ENCODE data around the gene SURF4.
A peak's percentile ranks its signal among the peaks of the same experiment; 100 is the strongest.

SURF4 gene

GRCh38 chr9:133352635-133353340, 23.1 kb downstream of the SURF4 start:
- 0 out of 2 replicates have a peak overlapping the region, but pooled peaks have one; percentile 2 for H3K27ac ChIP-seq (replicated peaks)
- TF ChIP-seq, protein P1, sequence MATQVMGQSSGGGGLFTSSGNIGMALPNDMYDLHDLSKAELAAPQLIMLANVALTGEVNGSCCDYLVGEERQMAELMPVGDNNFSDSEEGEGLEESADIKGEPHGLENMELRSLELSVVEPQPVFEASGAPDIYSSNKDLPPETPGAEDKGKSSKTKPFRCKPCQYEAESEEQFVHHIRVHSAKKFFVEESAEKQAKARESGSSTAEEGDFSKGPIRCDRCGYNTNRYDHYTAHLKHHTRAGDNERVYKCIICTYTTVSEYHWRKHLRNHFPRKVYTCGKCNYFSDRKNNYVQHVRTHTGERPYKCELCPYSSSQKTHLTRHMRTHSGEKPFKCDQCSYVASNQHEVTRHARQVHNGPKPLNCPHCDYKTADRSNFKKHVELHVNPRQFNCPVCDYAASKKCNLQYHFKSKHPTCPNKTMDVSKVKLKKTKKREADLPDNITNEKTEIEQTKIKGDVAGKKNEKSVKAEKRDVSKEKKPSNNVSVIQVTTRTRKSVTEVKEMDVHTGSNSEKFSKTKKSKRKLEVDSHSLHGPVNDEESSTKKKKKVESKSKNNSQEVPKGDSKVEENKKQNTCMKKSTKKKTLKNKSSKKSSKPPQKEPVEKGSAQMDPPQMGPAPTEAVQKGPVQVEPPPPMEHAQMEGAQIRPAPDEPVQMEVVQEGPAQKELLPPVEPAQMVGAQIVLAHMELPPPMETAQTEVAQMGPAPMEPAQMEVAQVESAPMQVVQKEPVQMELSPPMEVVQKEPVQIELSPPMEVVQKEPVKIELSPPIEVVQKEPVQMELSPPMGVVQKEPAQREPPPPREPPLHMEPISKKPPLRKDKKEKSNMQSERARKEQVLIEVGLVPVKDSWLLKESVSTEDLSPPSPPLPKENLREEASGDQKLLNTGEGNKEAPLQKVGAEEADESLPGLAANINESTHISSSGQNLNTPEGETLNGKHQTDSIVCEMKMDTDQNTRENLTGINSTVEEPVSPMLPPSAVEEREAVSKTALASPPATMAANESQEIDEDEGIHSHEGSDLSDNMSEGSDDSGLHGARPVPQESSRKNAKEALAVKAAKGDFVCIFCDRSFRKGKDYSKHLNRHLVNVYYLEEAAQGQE (IDR thresholded peaks at IDR 0.05; ENCODE audit: insufficient replicate concordance, low read depth) = no peak
- H3K27me3 ChIP-seq (ENCODE audit: insufficient read depth, poor library complexity, severe bottlenecking) = no peaks in the 10 kb centered on the region
- DNase-seq (ENCODE audit: low read depth in 1 of 2, low spot score in 1 of 2) = no peak
- no peak overlapping the region for H3K4me3 ChIP-seq (replicated peaks; ENCODE audit: insufficient read depth, low read length)

GRCh38 chr9:133351908-133352634, 23.8 kb downstream of the SURF4 start:
- TF ChIP-seq SPI1 (IDR thresholded peaks at IDR 0.05; ENCODE audit: borderline replicate concordance, low read depth) (no peak), GABPA (IDR thresholded peaks at IDR 0.05; ENCODE audit: low read depth) (no peak), CTCF (IDR thresholded peaks at IDR 0.05; ENCODE audit: insufficient read depth, low read length) (peak; percentile 88), POLR2AphosphoS5 (IDR thresholded peaks at IDR 0.05; ENCODE audit: low read depth) (peak; percentile 88)
- TF ChIP-seq, protein P1 (IDR thresholded peaks at IDR 0.05; ENCODE audit: insufficient replicate concordance, low read depth) = no peak
- H3K27ac ChIP-seq (replicated peaks) = no peak overlapping the region
- no peaks in the 10 kb centered on the region for H3K27me3 ChIP-seq (ENCODE audit: insufficient read depth, poor library complexity, severe bottlenecking)
- H3K4me3 ChIP-seq (replicated peaks; ENCODE audit: insufficient read depth, low read length) = no peak overlapping the region
- DNase-seq (ENCODE audit: low read depth in 1 of 2, low spot score in 1 of 2) = peak in 1 of 2 experiments; percentile 83

- Histone ChIP-seq H3K27ac (replicated peaks) (no peak overlapping the region), H3K4me3 (replicated peaks; ENCODE audit: insufficient read depth, low read length) (no peak overlapping the region), H3K27me3 (ENCODE audit: insufficient read depth, poor library complexity, severe bottlenecking) (no peaks in the 10 kb centered on the region)
- DNase-seq (ENCODE audit: low read depth in 1 of 2, low spot score in 1 of 2) = no peak
- no peak for TF ChIP-seq GABPA (IDR thresholded peaks at IDR 0.05; ENCODE audit: low read depth)
- TF ChIP-seq, protein P1 (IDR thresholded peaks at IDR 0.05; ENCODE audit: insufficient replicate concordance, low read depth) = no peak
- TF ChIP-seq SPI1 (IDR thresholded peaks at IDR 0.05; ENCODE audit: borderline replicate concordance, low read depth) = no peak
- TF ChIP-seq CTCF (IDR thresholded peaks at IDR 0.05; ENCODE audit: insufficient read depth, low read length) = no peak
- no peak for TF ChIP-seq POLR2AphosphoS5 (IDR thresholded peaks at IDR 0.05; ENCODE audit: low read depth)
Observed at GRCh38 chr9:133351526-133351907, 24.3 kb downstream of the SURF4 start.

All from HL-60 (cell line).